Liver (tissue), 9 donors: ENCODE data around the gene TIMM17A. TPM values are rescaled to one million over a fixed set of nuclear protein-coding genes. Genes with fewer than 3 reads are reported as not detected.

Experiments used
- DNase-seq: peaks from one replicate; pipeline ENCODE4 v3.0.0-alpha.2; 2017; ENCODE audit warnings: low spot score
- H3K27ac ChIP-seq, 2 donors: one replicate each; pipeline ENCODE4 v1.7.0; 2013; ENCODE audit warnings: inconsistent platforms in 2 of 2, low read length in 2 of 2, control low read depth in 1 of 2, low read depth in 1 of 2, mild to moderate bottlenecking in 1 of 2
- H3K27me3 ChIP-seq, 4 donors: one replicate each; pipeline versions ENCODE4 v1.6.1 to v1.7.0; 2013; ENCODE audit warnings: low read length in 3 of 4, inconsistent platforms in 1 of 4, mild to moderate bottlenecking in 1 of 4, moderate library complexity in 1 of 4; ENCODE audit not compliant: control insufficient read depth in 4 of 4, insufficient read depth in 4 of 4
- H3K36me3 ChIP-seq, 4 donors: one replicate each; pipeline versions ENCODE4 v1.6.1 to v1.7.0; 2013; ENCODE audit warnings: low read length in 3 of 4, mild to moderate bottlenecking in 3 of 4, low read depth in 1 of 4, moderate library complexity in 1 of 4; ENCODE audit not compliant: control insufficient read depth in 4 of 4, insufficient read depth in 3 of 4
- H3K4me1 ChIP-seq, 4 donors: one replicate each; pipeline versions ENCODE4 v1.6.1 to v1.7.0; 2013; ENCODE audit warnings: low read length in 3 of 4, mild to moderate bottlenecking in 3 of 4, moderate library complexity in 1 of 4; ENCODE audit not compliant: control insufficient read depth in 4 of 4, insufficient read depth in 4 of 4
- H3K4me3 ChIP-seq, 3 donors: one replicate each; pipeline versions ENCODE4 v1.6.1 to v1.7.0; 2013; ENCODE audit warnings: low read length in 3 of 3, control low read depth in 1 of 3, low read depth in 1 of 3, mild to moderate bottlenecking in 1 of 3
- H3K9ac ChIP-seq, 2 donors: one replicate each; pipeline ENCODE4 v1.7.0; 2013; ENCODE audit warnings: low read length in 2 of 2, mild to moderate bottlenecking in 2 of 2, moderate library complexity in 2 of 2, control low read depth in 1 of 2, low read depth in 1 of 2
- H3K9me3 ChIP-seq, 4 donors: one replicate each; pipeline versions ENCODE4 v1.6.1 to v1.7.0; 2013; ENCODE audit warnings: low read length in 3 of 4; ENCODE audit not compliant: control insufficient read depth in 4 of 4
- EGR1 ChIP-seq, 2 donors: IDR thresholded peaks; 2 replicates each; pipeline ENCODE4 v1.6.1; 2016 to 2018; ENCODE audit warnings: antibody characterized with exemption in 2 of 2, low read depth in 2 of 2
- FOXA2 ChIP-seq: IDR thresholded peaks from 2 replicates; pipeline ENCODE4 v1.6.1; 2016; ENCODE audit warnings: antibody characterized with exemption
- GABPA ChIP-seq, 2 donors: IDR thresholded peaks in 1 of 2; conservative IDR thresholded peaks in 1 of 2; 2 replicates each; pipeline ENCODE4 v1.6.1; 2016; ENCODE audit warnings: antibody characterized with exemption in 2 of 2, mild to moderate bottlenecking in 1 of 2, moderate library complexity in 1 of 2
- HNF4A ChIP-seq, 2 donors: conservative IDR thresholded peaks; 2 replicates each; pipeline ENCODE4 v1.6.1; 2016; ENCODE audit warnings: antibody characterized with exemption in 2 of 2, mild to moderate bottlenecking in 2 of 2
- HNF4G ChIP-seq: IDR thresholded peaks from 2 replicates; pipeline ENCODE4 v1.6.1; 2016; ENCODE audit warnings: antibody characterized with exemption
- JUND ChIP-seq, 2 donors: IDR thresholded peaks; 2 replicates each; pipeline ENCODE4 v1.6.1; 2016; ENCODE audit warnings: antibody characterized with exemption in 2 of 2
- MAX ChIP-seq: IDR thresholded peaks from 2 replicates; pipeline ENCODE4 v1.6.1; 2016; ENCODE audit warnings: antibody characterized with exemption
- NR2F2 ChIP-seq: IDR thresholded peaks from 2 replicates; pipeline ENCODE4 v1.6.1; 2016; ENCODE audit warnings: antibody characterized with exemption
- RAD21 ChIP-seq, 2 donors: IDR thresholded peaks; 2 replicates each; pipeline ENCODE4 v1.6.1; 2016; ENCODE audit warnings: antibody characterized with exemption in 2 of 2, mild to moderate bottlenecking in 2 of 2
- REST ChIP-seq: IDR thresholded peaks from 2 replicates; pipeline ENCODE4 v1.6.1; 2016; ENCODE audit warnings: antibody characterized with exemption, mild to moderate bottlenecking
- SP1 ChIP-seq: IDR thresholded peaks from 2 replicates; pipeline ENCODE4 v1.6.1; 2018; ENCODE audit warnings: antibody characterized with exemption, mild to moderate bottlenecking
- TAF1 ChIP-seq: conservative IDR thresholded peaks from 2 replicates; pipeline ENCODE4 v1.6.1; 2016; ENCODE audit warnings: antibody characterized with exemption, mild to moderate bottlenecking
- YY1 ChIP-seq: IDR thresholded peaks from 2 replicates; pipeline ENCODE4 v1.6.1; 2016; ENCODE audit warnings: antibody characterized with exemption, mild to moderate bottlenecking
- ZBTB33 ChIP-seq: IDR thresholded peaks from 2 replicates; pipeline ENCODE4 v1.6.1; 2016; ENCODE audit warnings: antibody characterized with exemption
- WGBS: extraction: QIAGEN DNeasy Blood & Tissue Kit; methylation state at CpG from one replicate; pipeline ENCODE4 v1.1.7; 2013; 5-methylcytosine and 5-hydroxymethylcytosine counted together
- polyA plus RNA-seq, 2 donors: library from polyadenylated mRNA; stranded (reverse) in 1 of 2; unstranded in 1 of 2; fragments of 200-250 nt in 1 of 2; fragments of >200 nt in 1 of 2; fragmentation: Nextera tagmentation in 1 of 2; extraction: Ambion mirVana in 1 of 2; gene quantifications; one replicate each; pipeline versions ENCODE4 v1.2.1 to v1.2.3, GENCODE V29; 2013 to 2015
- total RNA-seq, 2 donors: library from RNA; depleted of rRNA; stranded (reverse); fragments of >200 nt; gene quantifications; one replicate each; pipeline ENCODE4 v1.2.3, GENCODE V29; 2014
- donor health status: healthy.
- donor health status: healthy.
- donor health status: healthy.
- donor health status: healthy.
- donor health status: healthy.

The TIMM17A gene
- total and polyA plus RNA-seq, 4 donors, result 21.1 to 72.1 (median 51.0) TPM

- TF ChIP-seq EGR1 (IDR thresholded peaks at IDR 0.05; ENCODE audit: low read depth in 2 of 2), result no peak
These were observed 13.1 kb downstream of the TIMM17A start (continued) for GRCh38 chr1:201968202-201968925.

GRCh38 chr1:201970334-201971159, 15.2 kb downstream of the TIMM17A start:
- TF ChIP-seq HNF4A (conservative IDR thresholded peaks at IDR 0.05) (no peak), MAX (no peak), TAF1 (no peak), RAD21 (IDR thresholded peaks at IDR 0.05) (no peak), REST (no peak), NR2F2 (no peak), SP1 (no peak), JUND (IDR thresholded peaks at IDR 0.05) (no peak), EGR1 (IDR thresholded peaks at IDR 0.05; ENCODE audit: low read depth in 2 of 2) (no peak), GABPA (IDR thresholded peaks at IDR 0.05 in 1 of 2, conservative IDR thresholded peaks at IDR 0.05 in 1 of 2) (no peak), ZBTB33 (no peak), HNF4G (no peak), FOXA2 (no peak), YY1 (no peak)
- DNase-seq, result no peak
- no peaks in the 10 kb centered on the region for H3K9me3 ChIP-seq
- H3K36me3 ChIP-seq, result peaks cover 13 to 40% (median 34%) of the 10 kb centered on the region in 4 donors
- H3K27me3 ChIP-seq, result no peaks in the 10 kb centered on the region
- no peak overlapping the region for H3K27ac ChIP-seq
- WGBS, result 67% methylated on average over 9 of the region's 9 CpGs
- no peak overlapping the region for H3K4me3 ChIP-seq
- no peaks in the 10 kb centered on the region for H3K4me1 ChIP-seq
- H3K9ac ChIP-seq, result no peak overlapping the region
